ENCODE results near the gene FIG4. TPM values are rescaled to one million over a fixed set of nuclear protein-coding genes. Genes with fewer than 3 reads are reported as not detected.

The FIG4 gene
- polyA plus RNA-seq, 2 of the 4 experiments (the other 2 are of a cell fraction), result 6.2 to 11.2 TPM

- TF ChIP-seq CTCF (IDR thresholded peaks at IDR 0.05) (no peak), USF2 (IDR thresholded peaks at IDR 0.05) (no peak), HEYL (CRISPR knock-in tag; IDR thresholded peaks at IDR 0.05) (no peak), BCL3 (IDR thresholded peaks at IDR 0.05) (no peak), MYC (IDR thresholded peaks at IDR 0.05; ENCODE audit: borderline replicate concordance, low read length) (no peak)
Observed at GRCh38 chr6:109840796-109841195, 149.7 kb downstream of the FIG4 start (continued).

GRCh38 chr6:109841869-109842268, 150.8 kb downstream of the FIG4 start:
- no peak for FAIRE-seq
- CTCF ChIA-PET, result no interaction called here
- ATAC-seq, result no peak
- Histone ChIP-seq H3K27ac (no peak overlapping the region), H3K4me2 (no peak overlapping the region), H3K9me3 (no peaks in the 10 kb centered on the region), H3K4me1 (no peaks in the 10 kb centered on the region), H3K4me3 (no peak overlapping the region)
- TF ChIP-seq TP53 (CRISPR knock-in tag; IDR thresholded peaks at IDR 0.05), result no peak
- 81% methylated on average over 3 of the region's 3 CpGs for WGBS (ENCODE audit: missing lambda C conversion rate)
- no peak for DNase-seq (ENCODE audit: low read depth in 1 of 2, low spot score in 1 of 2)
- POLR2A ChIA-PET, result no interaction called here

GRCh38 chr6:109852713-109853112, 161.6 kb downstream of the FIG4 start:
- no peak for DNase-seq (ENCODE audit: low read depth in 1 of 2, low spot score in 1 of 2)
- ATAC-seq, result no peak
- H3K9me3 ChIP-seq, result no peaks in the 10 kb centered on the region
- CTCF ChIA-PET, result no interaction called here
- H3K27ac ChIP-seq, result no peak overlapping the region
- POLR2A ChIA-PET, result no interaction called here
- no peak for TF ChIP-seq MYC (IDR thresholded peaks at IDR 0.05; ENCODE audit: borderline replicate concordance, low read length)
- no peak for TF ChIP-seq RCOR1 (IDR thresholded peaks at IDR 0.05; ENCODE audit: low read depth, low read length)
- TF ChIP-seq FOSL2 (IDR thresholded peaks at IDR 0.05), result no peak
- no peak for TF ChIP-seq FOSL2 (CRISPR knock-in tag; IDR thresholded peaks at IDR 0.05)
- TF ChIP-seq HDAC2 (IDR thresholded peaks at IDR 0.05), result no peak
- TF ChIP-seq ZC3H11A (IDR thresholded peaks at IDR 0.05), result no peak
- TF ChIP-seq ZNF302 (CRISPR knock-in tag; IDR thresholded peaks at IDR 0.05), result no peak
- TF ChIP-seq NPAS2 (CRISPR knock-in tag; IDR thresholded peaks at IDR 0.05; ENCODE audit: borderline replicate concordance), result no peak
- no peak for TF ChIP-seq ESRRA (IDR thresholded peaks at IDR 0.05; ENCODE audit: borderline replicate concordance, low read length)
- TF ChIP-seq GATA3 (IDR thresholded peaks at IDR 0.05; ENCODE audit: borderline replicate concordance), result no peak
- FAIRE-seq, result no peak
- H3K4me1 ChIP-seq, result no peaks in the 10 kb centered on the region
- no peak overlapping the region for H3K4me3 ChIP-seq
- no peak overlapping the region for H3K4me2 ChIP-seq
- WGBS (ENCODE audit: missing lambda C conversion rate), result 45% methylated on average over 4 of the region's 4 CpGs

GRCh38 chr6:109853426-109853825, 162.3 kb downstream of the FIG4 start:
- no peak for DNase-seq (ENCODE audit: low read depth in 1 of 2, low spot score in 1 of 2)
- ATAC-seq, result no peak
- ChIA-PET CTCF (interaction anchor here (1.5 kb wide), 1 partner anchor 186 kb away, joined by 5 read pairs; no protein-coding TSS in a partner anchor), POLR2A (no interaction called here)
- TF ChIP-seq REST (IDR thresholded peaks at IDR 0.05), result no peak
- no peak for TF ChIP-seq ZC3H11A (IDR thresholded peaks at IDR 0.05)
- TF ChIP-seq BCL3 (IDR thresholded peaks at IDR 0.05), result no peak
- TF ChIP-seq POLR2A (IDR thresholded peaks at IDR 0.05; ENCODE audit: low read length), result no peak
- H3K4me2 ChIP-seq, result no peak overlapping the region
- no peak overlapping the region for H3K4me3 ChIP-seq
- no peaks in the 10 kb centered on the region for H3K9me3 ChIP-seq
- no peak overlapping the region for H3K27ac ChIP-seq
- no peak for FAIRE-seq
- WGBS (ENCODE audit: missing lambda C conversion rate), result 71% methylated on average over 1 of the region's 1 CpG
- no peaks in the 10 kb centered on the region for H3K4me1 ChIP-seq

Measured in A549 (cell line).